HFFc6 (cell line): Measurements from ENCODE around the gene CLDN18. TPM values are rescaled to one million over a fixed set of nuclear protein-coding genes. Genes with fewer than 3 reads are reported as not detected.
A peak's percentile ranks its signal among the peaks of the same experiment; 100 is the strongest.

Source experiments
- DNase-seq: peaks from one replicate; pipeline ENCODE4 v3.0.0-alpha.2; 2018
- H3K27ac Mint-ChIP-seq: 2 replicates; pipeline ENCODE4 v1.8.0; 2020; ENCODE audit warnings: mild to moderate bottlenecking, mixed read lengths
- H3K27me3 Mint-ChIP-seq: 2 replicates; pipeline ENCODE4 v1.8.0; 2021; ENCODE audit warnings: mild to moderate bottlenecking, moderate library complexity, mixed read lengths; ENCODE audit not compliant: insufficient read depth
- H3K36me3 Mint-ChIP-seq: 2 replicates; pipeline ENCODE4 v1.8.0; 2021; ENCODE audit warnings: low read depth, mixed read lengths
- H3K4me1 Mint-ChIP-seq: 2 replicates; pipeline ENCODE4 v1.8.0; 2020; ENCODE audit warnings: low read depth, mixed read lengths
- H3K4me3 Mint-ChIP-seq: 2 replicates; pipeline ENCODE4 v1.8.0; 2020; ENCODE audit warnings: mild to moderate bottlenecking, moderate library complexity, mixed read lengths
- H3K9me3 Mint-ChIP-seq: 2 replicates; pipeline ENCODE4 v1.8.0; 2020; ENCODE audit warnings: mild to moderate bottlenecking, mixed read lengths
- total RNA-seq, 6 experiments: library from RNA; stranded (reverse); fragmentation: NEBNext Ultra II Directional; extraction: Animal tissue kit (Norgen Biotek cat#: 25700); gene quantifications; 2 replicates in 1 of 6; 3 replicates in 5 of 6; pipeline ENCODE4 v1.2.3, GENCODE V29; 2021
- TF ChIP-seq, protein P1 (sequence below): fragments of 200-600 bp; sonication (generic); IDR thresholded peaks from 2 replicates; pipeline ENCODE4 v1.5.0; 2021; ENCODE audit warnings: antibody characterized with exemption, mild to moderate bottlenecking

CLDN18 gene
- total RNA-seq, 6 experiments from 2014 or later, result not detected

DNA sequence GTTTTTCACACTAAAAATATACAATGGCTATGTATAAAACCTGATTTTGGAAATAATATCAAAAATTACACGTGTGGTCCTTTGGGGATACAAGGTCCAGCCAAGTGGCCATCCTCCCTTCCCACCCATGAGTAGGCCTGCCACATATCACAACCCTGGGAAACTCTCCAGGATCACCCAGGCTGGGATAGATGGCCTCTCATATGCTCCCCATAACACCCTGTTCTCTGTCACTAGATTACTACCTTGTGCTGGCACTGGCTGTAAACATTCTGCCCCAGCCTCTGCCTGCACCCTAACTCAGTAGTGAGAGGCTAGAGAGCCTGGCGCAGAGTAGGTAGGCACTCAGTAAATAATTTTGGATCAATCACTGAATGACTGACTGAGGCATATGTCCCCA is 52.1 kb downstream of the CLDN18 start:
- Mint-ChIP-seq H3K36me3 (peaks cover 37% of the 10 kb centered on the region; the same call in 1 of the 2 replicates), H3K9me3 (no peaks in the 10 kb centered on the region), H3K27me3 (no peaks in the 10 kb centered on the region), H3K4me1 (peaks cover 30% of the 10 kb centered on the region), H3K27ac (peak overlapping the region; percentile 69; the same call in 1 of the 2 replicates), H3K4me3 (no peak overlapping the region)
- DNase-seq, result no peak
- TF ChIP-seq, protein P1, sequence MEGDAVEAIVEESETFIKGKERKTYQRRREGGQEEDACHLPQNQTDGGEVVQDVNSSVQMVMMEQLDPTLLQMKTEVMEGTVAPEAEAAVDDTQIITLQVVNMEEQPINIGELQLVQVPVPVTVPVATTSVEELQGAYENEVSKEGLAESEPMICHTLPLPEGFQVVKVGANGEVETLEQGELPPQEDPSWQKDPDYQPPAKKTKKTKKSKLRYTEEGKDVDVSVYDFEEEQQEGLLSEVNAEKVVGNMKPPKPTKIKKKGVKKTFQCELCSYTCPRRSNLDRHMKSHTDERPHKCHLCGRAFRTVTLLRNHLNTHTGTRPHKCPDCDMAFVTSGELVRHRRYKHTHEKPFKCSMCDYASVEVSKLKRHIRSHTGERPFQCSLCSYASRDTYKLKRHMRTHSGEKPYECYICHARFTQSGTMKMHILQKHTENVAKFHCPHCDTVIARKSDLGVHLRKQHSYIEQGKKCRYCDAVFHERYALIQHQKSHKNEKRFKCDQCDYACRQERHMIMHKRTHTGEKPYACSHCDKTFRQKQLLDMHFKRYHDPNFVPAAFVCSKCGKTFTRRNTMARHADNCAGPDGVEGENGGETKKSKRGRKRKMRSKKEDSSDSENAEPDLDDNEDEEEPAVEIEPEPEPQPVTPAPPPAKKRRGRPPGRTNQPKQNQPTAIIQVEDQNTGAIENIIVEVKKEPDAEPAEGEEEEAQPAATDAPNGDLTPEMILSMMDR, result no peak

DNA sequence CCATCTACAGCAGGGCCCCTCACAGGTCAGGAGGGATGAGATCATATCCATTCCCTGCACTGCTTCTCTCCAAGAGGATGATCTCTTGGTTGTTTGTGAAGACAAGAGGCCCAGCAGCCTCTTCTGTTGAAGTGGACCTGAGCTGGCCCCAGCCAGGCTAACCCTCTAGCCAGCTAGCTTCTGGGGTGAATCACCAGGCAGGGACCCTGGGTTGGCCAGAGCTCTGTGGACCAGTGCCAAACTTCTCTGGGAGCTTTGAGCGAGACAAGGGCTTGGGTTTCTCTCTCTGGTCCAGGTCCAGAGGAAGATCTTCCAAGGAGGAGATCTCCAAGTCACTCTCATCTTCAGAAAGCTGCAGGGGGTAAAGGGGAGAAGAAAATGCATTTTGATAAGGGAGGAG is 52.7 kb downstream of the CLDN18 start:
- Mint-ChIP-seq H3K9me3 (no peaks in the 10 kb centered on the region), H3K4me3 (no peak overlapping the region), H3K27ac (peak overlapping the region; percentile 69), H3K27me3 (no peaks in the 10 kb centered on the region), H3K36me3 (peaks cover 37% of the 10 kb centered on the region; the same call in 1 of the 2 replicates), H3K4me1 (peaks cover 30% of the 10 kb centered on the region)
- TF ChIP-seq, protein P1, result no peak
- DNase-seq, result peak; percentile 74

DNA sequence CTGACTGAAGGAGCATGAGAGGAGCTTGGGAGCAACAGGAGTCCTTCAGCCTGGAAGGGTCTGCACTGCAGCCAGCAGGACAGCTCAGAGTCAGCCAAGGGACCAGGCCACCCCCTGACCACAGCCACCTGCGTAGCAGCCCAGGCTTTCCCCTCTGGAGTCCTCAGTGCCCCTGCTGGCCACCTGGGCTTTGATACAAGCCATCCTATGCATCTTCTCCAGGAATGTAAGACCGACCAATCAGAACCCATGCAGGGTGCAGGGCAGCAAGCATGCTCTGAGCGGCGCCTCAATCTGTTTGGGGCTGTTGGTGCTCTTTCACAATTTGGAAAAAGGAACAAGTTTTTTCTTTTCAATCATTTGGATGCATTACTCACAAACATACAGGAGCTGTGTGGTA is 53.5 kb downstream of the CLDN18 start:
- TF ChIP-seq, protein P1, result no peak
- Mint-ChIP-seq H3K27ac (0 out of 2 replicates have a peak overlapping the region, but pooled peaks have one; percentile 69), H3K36me3 (peaks cover 37% of the 10 kb centered on the region; the same call in 1 of the 2 replicates), H3K9me3 (no peaks in the 10 kb centered on the region), H3K4me3 (no peak overlapping the region), H3K27me3 (no peaks in the 10 kb centered on the region), H3K4me1 (peaks cover 30% of the 10 kb centered on the region)
- DNase-seq, result no peak

DNA sequence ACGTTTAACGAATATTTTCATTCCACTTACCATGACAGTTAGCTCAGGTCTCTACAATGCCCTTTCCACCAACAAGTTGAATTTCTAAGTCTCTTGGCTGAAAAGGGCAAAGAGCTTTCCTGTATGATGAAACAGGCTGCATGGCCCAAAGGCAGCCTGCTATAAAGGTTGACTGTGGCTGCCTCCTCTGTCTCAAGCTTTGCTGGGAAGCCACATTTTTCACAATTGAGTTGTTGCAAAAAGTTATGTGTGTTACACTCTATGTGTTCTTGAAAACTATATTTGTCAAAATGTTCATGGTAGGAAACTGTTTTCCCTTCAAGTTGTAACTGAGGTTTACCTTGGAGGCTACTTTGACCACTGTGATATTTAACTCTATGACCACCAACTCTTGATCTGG is 56.0 kb downstream of the CLDN18 start:
- DNase-seq, result no peak
- Mint-ChIP-seq H3K4me3 (no peak overlapping the region), H3K4me1 (peaks cover 35% of the 10 kb centered on the region), H3K27ac (no peak overlapping the region), H3K27me3 (no peaks in the 10 kb centered on the region; the same call in 1 of the 2 replicates), H3K36me3 (peaks cover 37% of the 10 kb centered on the region; the same call in 1 of the 2 replicates), H3K9me3 (no peaks in the 10 kb centered on the region)
- TF ChIP-seq, protein P1, result no peak

DNA sequence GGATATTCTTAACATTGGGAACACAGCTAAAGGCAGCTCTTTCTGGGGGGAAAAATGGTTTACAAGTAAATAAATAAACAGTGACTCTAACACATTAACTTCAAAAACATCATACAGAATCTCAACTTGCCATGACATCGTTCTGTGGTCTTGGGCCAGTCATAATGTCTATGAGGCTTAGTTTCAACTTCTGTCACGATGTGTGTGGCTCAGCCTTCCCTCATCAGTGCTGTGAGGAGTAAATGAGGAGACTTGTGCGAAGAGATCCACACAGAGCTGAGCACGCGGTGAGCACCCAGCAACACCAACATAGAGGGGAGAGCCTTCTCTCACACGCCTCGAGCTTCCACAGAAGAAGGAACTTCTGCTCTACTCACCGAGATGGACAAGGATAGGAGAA is 56.4 kb downstream of the CLDN18 start:
- H3K4me1 Mint-ChIP-seq, result peaks cover 31% of the 10 kb centered on the region
- no peaks in the 10 kb centered on the region for H3K9me3 Mint-ChIP-seq
- TF ChIP-seq, protein P1, result no peak
- DNase-seq, result no peak
- no peak overlapping the region for H3K27ac Mint-ChIP-seq
- H3K27me3 Mint-ChIP-seq, result no peaks in the 10 kb centered on the region; the same call in 1 of the 2 replicates
- peaks cover 33% of the 10 kb centered on the region; the same call in 1 of the 2 replicates for H3K36me3 Mint-ChIP-seq
- H3K4me3 Mint-ChIP-seq, result no peak overlapping the region
